Motor neuron (in vitro differentiated cells): ENCODE measurements around the gene FNDC5. TPM values are rescaled to one million over a fixed set of nuclear protein-coding genes. Genes with fewer than 3 reads are reported as not detected.

Experiments used
- ATAC-seq, 8 experiments: fragments of 200-7000 bp; cut with Tn5 transposase; replicated peaks in 6 of 8; 2 replicates each; pipeline ENCODE4 v1.8.0; 2021; ENCODE audit warnings: mild to moderate bottlenecking in 8 of 8, moderate library complexity in 8 of 8
- H3K27ac ChIP-seq, 2 donors: fragments of 250-450 bp; sonication (Bioruptor Pico); 2 replicates each; pipeline ENCODE4 v1.9.0; 2021; ENCODE audit warnings: antibody characterized with exemption in 2 of 2, mild to moderate bottlenecking in 2 of 2, moderate library complexity in 1 of 2
- H3K4me1 ChIP-seq, 2 donors: fragments of 250-450 bp; sonication (Bioruptor Pico); replicated peaks in 1 of 2; 2 replicates each; pipeline ENCODE4 v1.6.1; 2021; ENCODE audit warnings: antibody characterized with exemption in 2 of 2, mild to moderate bottlenecking in 2 of 2, moderate library complexity in 1 of 2
- H3K4me3 ChIP-seq, 5 donors: fragments of 250-450 bp; sonication (Bioruptor Pico); 2 replicates each; pipeline ENCODE4 v1.9.0; 2021; ENCODE audit warnings: antibody characterized with exemption in 5 of 5, mild to moderate bottlenecking in 5 of 5, moderate library complexity in 4 of 5
- whole genome bisulfite sequencing, 10 experiments: fragments of 450-650 bp; shearing (Covaris generic); methylation state at CpG; one replicate each; pipeline ENCODE4 v1.0.0; 2022; 5-methylcytosine and 5-hydroxymethylcytosine counted together
- in situ Hi-C, 9 experiments: fragments of 400-800 bp; cut with MboI; loops; one replicate each; pipeline ENCODE4 v1.15.0; 2021; ENCODE audit warnings: low sequenced_read_pairs in 9 of 9, low pct_unique_long_range_greater_than_20kb in 2 of 9; ENCODE audit not compliant: unreplicated experiment in 9 of 9
- total RNA-seq, 8 experiments: library from RNA; unstranded; fragments of 300-600 nt; gene quantifications; 2 replicates each; pipeline versions ENCODE4 v1.2.3 to v1.2.4, GENCODE V29; 2022

The FNDC5 gene
- total RNA-seq, 8 experiments from 2014 or later = 1.0 to 297 (median 49.6) TPM

- peaks cover 4% of the 10 kb centered on the region in 2 donors for H3K4me1 ChIP-seq
- in situ Hi-C loops = no loop called here
- WGBS, 10 experiments = 66 to 85% (median 78%) methylated on average over 1 to 6 of the region's 6 CpGs; no CpG with 5 or more reads in 5 of the 10 experiments
- H3K27ac ChIP-seq = no peak overlapping the region
- no peak overlapping the region for H3K4me3 ChIP-seq
- no peak for ATAC-seq
Observed at GRCh38 chr1:32902535-32902920, 31.8 kb upstream of the FNDC5 start.

DNA sequence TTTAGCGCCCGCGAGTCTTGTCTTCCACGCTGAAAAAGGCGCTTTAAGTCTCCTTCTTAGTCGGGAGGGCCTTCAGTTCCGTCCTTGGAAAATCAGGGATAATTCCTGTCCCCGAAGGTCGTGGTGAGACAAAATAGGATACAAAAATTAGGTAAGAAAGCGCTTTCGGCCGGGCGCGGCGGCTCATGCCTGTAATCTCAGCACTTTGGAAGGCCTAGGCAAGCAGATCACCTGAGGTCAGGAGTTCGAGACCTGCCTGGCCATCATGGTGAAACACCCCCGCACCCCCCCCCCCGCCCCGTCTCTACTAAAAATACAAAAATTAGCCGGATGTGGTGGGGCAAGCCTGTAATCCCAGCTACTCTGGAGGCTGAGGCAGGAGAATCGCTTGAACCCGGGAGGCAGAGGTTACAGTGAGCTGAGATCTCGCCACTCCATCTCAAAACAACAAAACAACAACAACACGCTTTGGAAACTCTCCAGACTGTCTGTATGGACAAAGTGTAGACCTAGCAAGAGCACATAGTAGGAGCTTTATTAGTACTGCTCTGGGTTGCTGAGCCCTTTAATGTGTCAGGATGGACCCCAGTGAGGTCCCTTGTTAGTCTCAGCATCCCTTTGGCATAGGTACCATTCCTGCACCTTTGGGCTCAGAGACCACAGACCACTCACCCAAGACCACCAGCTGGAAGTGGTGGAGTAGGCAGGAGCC lies 31.3 kb upstream of the FNDC5 start:
- ATAC-seq = peak in 1 of 8 experiments; percentile 8
- Histone ChIP-seq H3K4me1 (peaks cover under 1% of the 10 kb centered on the region in 2 donors), H3K27ac (no peak overlapping the region), H3K4me3 (peak overlapping the region; percentile 37 to 56 (median 42))
- 12 to 90% (median 44%) methylated on average over 2 to 17 of the region's 24 CpGs; no CpG with 5 or more reads in 3 of the 10 experiments for WGBS, 10 experiments
- in situ Hi-C loops = no loop called here

DNA sequence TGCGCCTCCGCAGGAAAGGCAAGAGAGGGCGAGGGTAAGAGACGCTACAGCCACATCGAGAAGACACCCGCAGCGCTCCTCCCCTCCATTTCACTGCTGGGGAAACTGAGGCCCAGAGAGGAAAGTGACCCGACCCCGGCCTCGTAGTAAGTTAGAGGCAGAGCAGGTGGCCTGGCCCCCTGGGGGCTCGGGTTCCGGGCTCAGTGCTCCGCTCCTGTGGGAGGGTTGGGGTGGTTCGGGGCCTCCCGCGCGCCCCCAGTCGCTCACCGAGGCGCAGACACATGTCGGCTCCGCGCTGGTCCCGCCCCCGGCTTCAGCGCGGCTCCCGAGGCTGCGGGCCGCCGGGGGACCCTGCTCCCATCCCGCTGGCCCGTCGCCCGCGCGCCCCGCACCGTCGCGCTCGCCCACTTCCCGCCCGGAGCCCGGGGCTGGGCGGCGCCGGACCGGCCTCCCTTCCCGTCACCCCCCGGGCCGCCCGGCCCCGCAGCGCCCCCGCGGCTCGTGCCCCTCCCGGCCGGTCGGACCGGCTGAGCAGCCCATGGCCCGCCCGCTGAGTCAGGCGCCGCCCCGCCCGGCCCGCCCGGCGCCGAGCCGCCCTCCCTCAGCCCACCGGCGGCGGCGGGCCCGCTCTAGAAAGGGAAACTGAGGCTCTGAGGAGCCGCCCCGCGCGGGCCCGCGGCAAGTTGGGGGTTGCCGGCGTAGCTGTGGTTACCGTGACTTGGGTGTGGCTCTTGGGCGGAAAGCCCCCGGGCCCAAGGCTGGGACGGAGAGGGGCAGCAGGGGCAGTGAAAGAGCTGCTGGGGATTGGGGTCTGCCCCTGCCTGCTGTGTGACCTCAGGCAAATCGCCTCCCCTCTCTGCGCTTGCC lies 30.5 kb upstream of the FNDC5 start, which contains the start of gene TMEM54:
Gene TMEM54, minus strand, starts transcription at position 434 of the 867 bp plus-strand sequence. Its CDS starts 151 bp downstream, at position 283.
- in situ Hi-C loops = no loop called here
- Histone ChIP-seq H3K4me3 (peak within 1 kb of the TSS; percentile 37 to 56 (median 42)), H3K4me1 (no peaks in the 10 kb centered on the region), H3K27ac (no peak within 1 kb of the TSS)
- ATAC-seq = peak; percentile 86 to 93 (median 90)
- WGBS, 10 experiments = 0 to 80% (median 4%) methylated on average over 1 to 9 of the region's 92 CpGs; no CpG with 5 or more reads in 5 of the 10 experiments

GRCh38 chr1:32900371-32900955 lies 29.8 kb upstream of the FNDC5 start:
- in situ Hi-C loops = no loop called here
- peak overlapping the region; percentile 37 to 56 (median 42) for H3K4me3 ChIP-seq
- H3K4me1 ChIP-seq = no peaks in the 10 kb centered on the region
- ATAC-seq = peak in 5 of 8 experiments; percentile 2 to 15 (median 9)
- 18 to 50% (median 30%) methylated on average over 2 to 18 of the region's 22 CpGs; no CpG with 5 or more reads in 4 of the 10 experiments for WGBS, 10 experiments
- H3K27ac ChIP-seq = no peak overlapping the region

DNA sequence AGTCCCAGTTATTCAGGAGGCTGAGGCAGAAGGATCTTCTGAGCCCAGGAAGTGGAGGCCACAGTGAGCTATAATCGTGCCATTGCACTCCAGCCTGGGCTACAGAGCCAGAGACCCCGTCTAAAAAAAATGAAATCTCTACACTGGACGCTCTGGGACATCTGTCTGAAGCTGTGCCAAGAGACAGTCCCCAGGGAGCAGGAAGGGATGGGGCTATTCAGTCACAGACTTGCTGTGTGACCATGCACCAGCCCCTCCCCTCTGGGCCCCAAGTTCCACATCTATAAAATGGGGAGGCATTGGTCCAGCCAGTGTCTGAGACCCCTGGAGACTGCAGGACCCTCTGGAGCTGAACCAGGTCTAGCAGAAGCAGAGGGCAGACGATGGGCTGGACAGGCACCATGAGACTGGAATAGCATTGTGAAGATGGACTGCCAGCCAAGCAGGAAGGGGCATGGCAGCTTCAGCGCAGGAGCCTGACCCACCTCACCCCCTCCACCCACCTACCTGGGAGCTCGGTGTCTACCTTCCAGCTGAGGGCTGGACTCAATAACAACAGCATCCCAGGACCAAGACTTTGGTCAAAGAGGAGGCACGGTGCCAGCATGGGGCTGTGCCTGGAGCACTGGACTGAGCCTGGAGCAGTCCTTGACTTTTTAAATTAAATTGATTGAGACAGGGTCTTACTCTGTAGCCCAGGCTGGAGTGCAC lies 29.0 kb upstream of the FNDC5 start:
- ATAC-seq = no peak
- in situ Hi-C loops = no loop called here
- no peak overlapping the region for H3K4me3 ChIP-seq
- no peak overlapping the region for H3K27ac ChIP-seq
- 0 to 70% (median 51%) methylated on average over 1 to 4 of the region's 7 CpGs; no CpG with 5 or more reads in 3 of the 10 experiments for WGBS, 10 experiments
- peaks cover 4 to 6% of the 10 kb centered on the region in 2 donors for H3K4me1 ChIP-seq

DNA sequence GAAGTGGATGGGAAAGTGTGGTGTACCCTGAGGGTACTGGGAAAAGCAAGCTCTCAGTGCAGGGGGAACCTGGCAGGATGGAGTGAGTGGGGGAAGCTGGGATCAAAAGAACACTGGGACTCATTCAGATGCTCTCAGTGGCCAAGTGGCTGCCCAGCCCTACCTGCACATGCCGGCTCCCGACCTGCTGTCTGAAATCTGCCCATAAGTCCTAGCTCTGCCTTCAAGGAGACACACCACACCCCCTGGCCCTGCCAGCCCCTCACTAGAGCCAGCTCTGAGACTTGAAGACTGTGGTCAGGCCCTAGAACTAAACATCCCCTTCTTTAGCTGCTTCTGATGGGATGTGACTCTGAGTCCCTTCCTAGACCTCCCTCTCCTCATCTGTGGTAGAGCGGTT lies 28.2 kb upstream of the FNDC5 start:
- ATAC-seq = no peak
- in situ Hi-C loops = no loop called here
- 93 to 100% (median 95%) methylated on average over 1 to 3 of the region's 3 CpGs; no CpG with 5 or more reads in 6 of the 10 experiments for WGBS, 10 experiments
- Histone ChIP-seq H3K4me1 (peaks cover 12 to 14% of the 10 kb centered on the region in 2 donors), H3K27ac (no peak overlapping the region), H3K4me3 (no peak overlapping the region)

GRCh38 chr1:32898056-32898455 lies 27.3 kb upstream of the FNDC5 start:
- Histone ChIP-seq H3K4me1 (peaks cover 17 to 19% of the 10 kb centered on the region in 2 donors), H3K4me3 (no peak overlapping the region), H3K27ac (no peak overlapping the region)
- WGBS, 10 experiments = 83 to 100% (median 94%) methylated on average over 1 to 9 of the region's 9 CpGs; no CpG with 5 or more reads in 5 of the 10 experiments
- in situ Hi-C loops = no loop called here
- no peak for ATAC-seq

DNA sequence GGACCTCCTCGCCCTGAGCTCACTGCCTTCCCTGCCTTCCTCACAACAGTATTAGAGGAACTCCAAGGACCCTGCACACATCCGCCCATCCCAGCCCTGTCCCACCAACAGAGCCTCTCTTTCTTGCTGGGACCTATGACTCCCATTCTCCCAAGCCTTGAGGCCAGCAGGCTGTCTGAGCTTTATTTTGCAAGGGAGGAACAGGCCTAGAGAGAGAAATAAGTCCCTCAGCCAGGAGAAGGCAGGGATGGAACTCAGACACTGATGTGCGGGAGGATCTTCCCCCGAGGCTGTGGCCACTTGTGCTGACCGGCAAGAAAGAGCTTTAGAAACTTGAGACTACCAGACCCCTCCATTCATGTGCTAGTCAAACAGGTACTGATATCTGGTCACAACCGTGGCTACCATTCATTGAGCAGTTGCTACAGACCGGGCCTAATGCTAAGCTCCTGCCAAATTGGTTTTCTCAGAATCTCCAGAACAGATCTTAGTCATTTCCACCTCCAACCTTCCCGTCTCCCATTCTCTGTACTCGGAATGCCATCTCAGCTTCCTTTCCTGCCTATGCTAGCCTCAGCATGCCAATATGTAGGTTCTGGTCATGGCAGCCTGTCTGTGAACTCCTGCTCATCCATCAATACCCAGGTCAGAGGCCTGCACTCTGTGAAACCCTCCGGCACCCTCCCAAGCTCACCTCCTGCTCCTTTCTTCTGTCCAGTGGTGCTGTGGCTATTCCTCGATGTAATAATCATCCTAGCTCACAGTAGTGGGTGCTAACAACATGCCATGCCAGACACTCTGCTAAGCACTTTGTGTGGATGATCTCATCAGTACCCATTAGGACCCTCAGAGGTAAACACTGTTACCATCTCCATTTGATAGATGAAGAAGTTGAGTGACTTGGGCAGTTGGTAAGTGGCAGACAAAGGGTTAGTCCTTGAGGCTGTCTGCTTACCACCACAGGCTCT lies 26.7 kb upstream of the FNDC5 start:
- H3K27ac ChIP-seq = no peak overlapping the region
- H3K4me3 ChIP-seq = no peak overlapping the region
- ATAC-seq = no peak
- in situ Hi-C loops = no loop called here
- WGBS, 10 experiments = 60 to 100% (median 83%) methylated on average over 1 to 11 of the region's 11 CpGs
- H3K4me1 ChIP-seq = peaks cover 20 to 25% of the 10 kb centered on the region in 2 donors

DNA sequence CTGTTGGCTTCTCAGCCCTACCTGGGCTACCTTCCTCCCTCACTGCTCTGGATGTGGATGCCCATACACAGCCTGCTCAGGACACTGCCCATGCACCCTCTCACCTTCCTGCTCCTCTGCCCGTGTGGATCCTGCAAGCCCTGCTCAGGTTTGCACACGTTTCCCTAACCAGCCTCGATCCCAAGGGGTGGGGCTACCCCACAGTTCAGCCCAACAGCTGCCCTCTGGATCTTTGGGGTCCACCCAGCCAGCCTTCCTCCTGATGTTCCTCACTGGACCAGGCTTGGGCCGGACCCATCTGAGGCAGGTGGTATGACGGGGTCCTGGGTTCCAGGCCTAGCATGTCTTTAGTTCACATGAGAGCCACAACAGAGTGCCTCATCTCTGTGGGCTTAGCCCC lies 25.7 kb upstream of the FNDC5 start:
- H3K27ac ChIP-seq = no peak overlapping the region
- in situ Hi-C loops = no loop called here

DNA sequence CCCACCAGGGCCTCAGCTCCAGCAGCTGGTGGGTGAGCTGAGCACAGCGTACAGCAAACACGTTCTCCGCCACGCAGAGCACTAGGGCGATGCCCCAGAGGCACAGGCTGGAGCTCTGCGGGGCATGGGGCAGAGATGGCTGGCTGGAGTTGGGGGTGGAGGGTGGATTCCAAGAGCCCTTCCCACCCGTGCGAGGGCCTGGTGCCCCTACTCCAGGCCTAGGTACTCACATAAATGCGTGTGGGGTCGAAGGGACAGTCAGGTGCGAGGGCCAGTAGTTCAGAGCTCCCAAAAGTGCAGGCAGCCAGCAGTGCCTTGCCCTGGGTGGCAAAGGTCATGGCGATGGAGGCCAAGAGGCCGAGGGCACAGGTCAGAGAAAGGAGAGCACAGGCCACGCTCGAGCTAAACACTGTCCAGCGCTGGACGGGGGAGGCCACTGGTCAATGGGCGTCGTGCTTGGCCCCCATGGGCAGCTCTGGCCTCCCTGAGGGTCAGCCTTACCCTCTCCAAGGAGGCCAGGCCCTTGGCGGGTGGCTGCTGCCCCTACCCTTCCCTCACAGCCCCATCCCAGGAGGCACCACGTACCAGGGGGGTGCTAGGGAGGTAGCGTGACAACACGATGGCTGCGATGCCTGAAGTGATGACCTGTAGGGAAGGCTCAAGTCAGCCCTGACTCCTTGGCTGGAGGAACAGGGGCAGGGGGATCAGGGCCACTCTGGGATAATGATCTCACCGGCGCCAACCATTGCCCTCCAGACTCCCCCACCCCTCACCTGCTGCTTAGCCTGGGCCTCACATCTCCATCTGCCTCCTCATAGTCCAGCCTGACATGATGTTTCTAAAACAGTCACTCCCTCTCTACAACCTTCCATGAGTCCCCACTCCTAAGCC lies 24.9 kb upstream of the FNDC5 start:
- no peak overlapping the region for H3K27ac ChIP-seq
- 40 to 100% (median 92%) methylated on average over 1 to 14 of the region's 26 CpGs; no CpG with 5 or more reads in 4 of the 10 experiments for WGBS, 10 experiments
- H3K4me1 ChIP-seq = peaks cover 29 to 37% of the 10 kb centered on the region in 2 donors
- in situ Hi-C loops = no loop called here
- no peak overlapping the region for H3K4me3 ChIP-seq
- no peak for ATAC-seq

More for the DNA sequence above, 25.7 kb upstream of the FNDC5 start:
- H3K4me3 ChIP-seq = no peak overlapping the region
- 63 to 100% (median 100%) methylated on average over 1 to 5 of the region's 5 CpGs; no CpG with 5 or more reads in 3 of the 10 experiments for WGBS, 10 experiments
- ATAC-seq = no peak
- peaks cover 23 to 28% of the 10 kb centered on the region in 2 donors for H3K4me1 ChIP-seq

DNA sequence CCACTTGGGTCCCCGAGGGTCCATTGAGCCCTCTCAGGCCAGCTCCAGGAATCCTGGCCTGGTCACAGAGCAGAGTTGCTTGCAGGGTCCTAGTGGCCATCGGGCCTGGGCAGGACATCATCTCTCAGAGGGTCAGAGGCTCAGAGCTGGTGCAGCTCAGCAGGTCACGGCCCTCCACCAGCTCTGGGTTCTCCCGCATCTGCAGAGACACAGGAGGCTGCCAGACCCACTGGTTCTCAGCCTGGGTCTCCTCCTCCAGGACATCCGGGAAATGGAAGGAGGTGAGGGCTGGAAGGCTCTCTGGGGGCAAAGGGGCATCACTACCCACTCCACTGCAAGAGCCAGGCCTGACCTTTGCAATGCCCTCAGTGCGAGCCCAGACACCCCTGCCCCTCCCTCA lies 24.0 kb upstream of the FNDC5 start:
- no peak for ATAC-seq
- in situ Hi-C loops = no loop called here
- peak overlapping the region in 1 of 2 donors; percentile 47 for H3K27ac ChIP-seq
- peaks cover 29 to 38% of the 10 kb centered on the region in 2 donors for H3K4me1 ChIP-seq
- WGBS, 10 experiments = 50 to 80% (median 80%) methylated on average over 1 to 3 of the region's 6 CpGs; no CpG with 5 or more reads in 7 of the 10 experiments
- H3K4me3 ChIP-seq = peak overlapping the region in 1 of 5 donors; percentile 37
